ENCODE results near the gene FANCG. TPM values are rescaled to one million over a fixed set of nuclear protein-coding genes. Genes with fewer than 3 reads are reported as not detected.
A peak's percentile ranks its signal among the peaks of the same experiment; 100 is the strongest.

Gene FANCG
- total and polyA plus RNA-seq, 8 donors = 1.3 to 30.9 (median 16.4) TPM

DNA sequence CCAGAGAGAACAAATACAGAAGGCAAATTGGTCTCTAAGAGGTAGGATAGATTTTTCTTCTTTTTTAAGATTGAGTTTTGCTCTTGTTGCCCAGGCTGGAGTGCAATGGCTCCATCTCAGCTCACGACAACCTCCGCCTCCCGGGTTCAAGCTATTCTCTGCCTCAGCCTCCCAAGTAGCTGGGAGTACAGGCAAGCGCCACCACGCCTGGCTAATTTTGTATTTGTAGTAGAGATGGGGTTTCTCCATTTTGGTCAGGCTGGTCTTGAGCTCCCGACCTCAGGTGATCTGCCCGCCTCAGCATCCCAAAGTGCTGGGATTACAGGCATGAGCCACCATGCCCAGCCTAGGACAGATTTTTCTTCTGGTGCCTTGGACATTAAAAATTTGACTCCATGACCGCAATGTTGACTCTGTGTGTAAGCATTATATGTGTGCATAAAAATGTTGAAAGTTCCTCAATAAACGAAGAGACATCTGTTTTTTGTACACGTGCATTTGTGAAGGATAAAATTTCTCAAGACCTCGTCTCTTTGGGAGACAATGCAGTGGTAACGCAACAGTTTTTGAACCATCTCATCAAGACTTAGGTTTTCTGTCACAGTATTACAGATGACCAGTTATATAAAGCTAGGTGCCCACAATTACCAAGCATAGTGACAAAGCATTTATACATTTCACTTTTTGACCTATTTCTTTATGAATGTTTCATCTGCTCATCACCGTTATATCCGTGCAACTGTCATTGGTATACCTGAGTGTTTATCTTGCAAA, 24.7 kb downstream of the FANCG start:
- 93 to 97% (median 96%) methylated on average over 14 of the region's 14 CpGs for WGBS, 5 donors
- Histone ChIP-seq H3K36me3 (peaks cover 58 to 98% (median 94%) of the 10 kb centered on the region in 4 donors), H3K4me3 (no peak overlapping the region), H3K9me3 (no peaks in the 10 kb centered on the region), H3K27me3 (no peaks in the 10 kb centered on the region), H3K4me1 (no peaks in the 10 kb centered on the region), H3K27ac (no peak overlapping the region)
- intact Hi-C loops (cut with DNase I; ENCODE audit: low total_unique reads) = no loop called here
- TF ChIP-seq, protein P1, sequence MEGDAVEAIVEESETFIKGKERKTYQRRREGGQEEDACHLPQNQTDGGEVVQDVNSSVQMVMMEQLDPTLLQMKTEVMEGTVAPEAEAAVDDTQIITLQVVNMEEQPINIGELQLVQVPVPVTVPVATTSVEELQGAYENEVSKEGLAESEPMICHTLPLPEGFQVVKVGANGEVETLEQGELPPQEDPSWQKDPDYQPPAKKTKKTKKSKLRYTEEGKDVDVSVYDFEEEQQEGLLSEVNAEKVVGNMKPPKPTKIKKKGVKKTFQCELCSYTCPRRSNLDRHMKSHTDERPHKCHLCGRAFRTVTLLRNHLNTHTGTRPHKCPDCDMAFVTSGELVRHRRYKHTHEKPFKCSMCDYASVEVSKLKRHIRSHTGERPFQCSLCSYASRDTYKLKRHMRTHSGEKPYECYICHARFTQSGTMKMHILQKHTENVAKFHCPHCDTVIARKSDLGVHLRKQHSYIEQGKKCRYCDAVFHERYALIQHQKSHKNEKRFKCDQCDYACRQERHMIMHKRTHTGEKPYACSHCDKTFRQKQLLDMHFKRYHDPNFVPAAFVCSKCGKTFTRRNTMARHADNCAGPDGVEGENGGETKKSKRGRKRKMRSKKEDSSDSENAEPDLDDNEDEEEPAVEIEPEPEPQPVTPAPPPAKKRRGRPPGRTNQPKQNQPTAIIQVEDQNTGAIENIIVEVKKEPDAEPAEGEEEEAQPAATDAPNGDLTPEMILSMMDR (IDR thresholded peaks at IDR 0.05) = no peak
- TF ChIP-seq POLR2A (IDR thresholded peaks at IDR 0.05) (no peak), POLR2AphosphoS5 (IDR thresholded peaks at IDR 0.05) (no peak), EP300 (IDR thresholded peaks at IDR 0.05) (no peak)
- DNase-seq = no peak

DNA sequence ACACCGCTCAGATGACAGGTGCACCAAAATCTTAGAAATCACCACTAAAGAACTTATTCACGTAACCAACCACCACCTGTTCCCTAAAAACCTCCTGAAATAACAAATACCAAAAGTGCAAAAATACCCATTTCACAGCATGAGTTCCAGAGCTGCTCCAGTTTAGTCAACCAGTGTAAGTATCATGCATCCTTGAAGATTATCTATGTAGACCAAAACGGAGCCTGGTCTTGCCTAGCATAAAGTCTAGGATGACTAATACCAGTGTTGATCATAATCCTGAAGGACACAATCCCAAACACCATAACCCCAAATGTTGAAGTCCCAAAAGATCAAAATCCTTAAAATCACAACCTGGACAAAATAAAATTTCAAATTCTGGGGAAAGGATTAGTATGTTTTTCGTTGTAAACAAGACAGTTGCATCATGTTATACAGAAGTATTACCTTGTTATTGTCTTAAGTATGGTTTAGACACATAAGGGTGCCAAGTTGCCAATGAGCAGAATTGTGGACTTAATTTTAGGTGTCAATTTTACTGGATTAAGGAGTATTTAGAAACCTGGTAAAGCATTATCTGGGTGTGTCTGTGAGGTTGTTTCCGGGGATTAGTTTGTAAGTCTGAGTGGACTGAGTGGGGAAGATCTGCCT, 25.4 kb downstream of the FANCG start:
- 57 to 86% (median 72%) methylated on average over 5 of the region's 5 CpGs for WGBS, 5 donors
- Histone ChIP-seq H3K27ac (no peak overlapping the region), H3K9me3 (no peaks in the 10 kb centered on the region), H3K27me3 (no peaks in the 10 kb centered on the region), H3K4me1 (no peaks in the 10 kb centered on the region), H3K4me3 (no peak overlapping the region), H3K36me3 (peaks cover 55 to 98% (median 94%) of the 10 kb centered on the region in 4 donors)
- intact Hi-C loops (cut with DNase I; ENCODE audit: low total_unique reads) = no loop called here
- no peak for TF ChIP-seq POLR2A (IDR thresholded peaks at IDR 0.05)
- TF ChIP-seq, protein P1 (IDR thresholded peaks at IDR 0.05) = no peak
- TF ChIP-seq EP300 (IDR thresholded peaks at IDR 0.05) = no peak
- TF ChIP-seq POLR2AphosphoS5 (IDR thresholded peaks at IDR 0.05) = no peak
- no peak for DNase-seq

DNA sequence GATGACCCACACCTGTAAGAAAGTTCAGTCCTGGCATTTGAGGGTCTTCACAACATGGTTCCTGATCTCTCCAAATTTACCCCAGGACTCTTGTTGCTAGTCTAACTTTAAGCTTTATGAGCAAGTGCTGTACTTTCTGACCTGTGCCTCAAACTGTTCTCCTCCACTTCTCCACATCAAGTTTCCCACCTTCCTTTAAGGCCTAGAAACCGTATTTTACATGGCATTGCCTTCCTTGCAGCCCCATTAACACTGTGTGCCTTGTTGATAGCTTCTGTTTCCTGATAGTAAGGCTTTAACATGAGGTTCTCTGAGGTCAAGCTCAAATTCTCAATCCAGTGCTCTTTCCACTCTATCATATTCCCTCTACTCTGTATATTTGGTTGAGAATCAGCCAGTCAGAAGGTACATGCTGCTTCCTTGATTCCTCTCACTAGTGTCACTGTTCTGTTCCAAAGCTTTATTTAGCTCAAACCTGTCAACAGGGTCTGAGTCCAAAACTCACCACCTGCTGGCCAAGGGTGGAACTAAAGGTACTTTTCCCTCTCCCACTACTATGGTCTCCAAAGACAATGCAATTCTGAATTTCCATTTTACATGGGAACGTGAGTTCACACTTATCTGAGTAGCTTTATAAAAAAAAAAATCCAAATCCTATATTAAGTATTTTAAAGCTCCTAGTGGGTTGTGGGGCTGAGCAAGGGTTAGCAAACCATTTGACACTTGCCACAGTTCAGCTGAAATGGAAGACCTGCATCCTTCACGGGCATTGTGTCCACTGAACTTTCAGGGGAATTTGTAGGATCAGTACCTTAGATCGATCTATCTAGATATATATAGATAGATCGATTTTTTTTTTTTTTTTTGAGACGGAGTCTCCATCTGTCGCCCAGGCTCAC, 28.4 kb downstream of the FANCG start:
- no peak for TF ChIP-seq EP300 (IDR thresholded peaks at IDR 0.05)
- TF ChIP-seq, protein P1 (IDR thresholded peaks at IDR 0.05) = peak in 5 of 7 experiments; percentile 39 to 67 (median 50)
- TF ChIP-seq POLR2AphosphoS5 (IDR thresholded peaks at IDR 0.05) = peak in 1 of 3 donors; percentile 49
- no peak for TF ChIP-seq POLR2A (IDR thresholded peaks at IDR 0.05)
- no peaks in the 10 kb centered on the region for H3K4me1 ChIP-seq
- no peak overlapping the region for H3K4me3 ChIP-seq
- no peaks in the 10 kb centered on the region for H3K27me3 ChIP-seq
- H3K27ac ChIP-seq = peak overlapping the region in 1 of 5 donors; percentile 42
- 82 to 87% (median 85%) methylated on average over 7 of the region's 7 CpGs for WGBS, 5 donors
- no peaks in the 10 kb centered on the region for H3K9me3 ChIP-seq
- peak; percentile 45 to 68 for DNase-seq
- H3K36me3 ChIP-seq = peaks cover 25 to 87% (median 83%) of the 10 kb centered on the region in 4 donors
- intact Hi-C loops (cut with DNase I; ENCODE audit: low total_unique reads) = no loop called here

DNA sequence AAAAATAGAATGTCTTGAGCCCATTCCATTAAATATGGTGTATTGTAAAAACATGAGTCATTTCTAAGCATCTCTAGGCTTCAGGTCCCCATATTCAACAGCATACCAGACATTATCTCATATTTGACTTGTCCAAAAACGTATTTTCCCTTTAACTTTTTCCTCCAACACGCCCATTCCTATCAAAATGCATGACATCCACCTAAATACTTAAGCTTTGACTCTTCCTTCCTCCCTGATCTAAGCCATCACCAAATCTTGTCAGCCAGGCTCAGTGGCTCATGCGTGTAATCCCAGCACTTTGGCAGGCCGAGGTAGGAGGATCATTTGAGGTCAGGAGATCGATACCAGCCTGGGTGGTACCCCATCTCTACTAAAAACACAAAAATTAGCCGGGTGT, 31.2 kb downstream of the FANCG start:
- intact Hi-C loops (cut with DNase I; ENCODE audit: low total_unique reads) = no loop called here

More for the DNA sequence above, 31.2 kb downstream of the FANCG start:
- H3K9me3 ChIP-seq = no peaks in the 10 kb centered on the region
- TF ChIP-seq POLR2A (IDR thresholded peaks at IDR 0.05) = no peak
- TF ChIP-seq POLR2AphosphoS5 (IDR thresholded peaks at IDR 0.05) = no peak
- TF ChIP-seq EP300 (IDR thresholded peaks at IDR 0.05) = no peak
- TF ChIP-seq, protein P1 (IDR thresholded peaks at IDR 0.05) = no peak
- H3K4me1 ChIP-seq = no peaks in the 10 kb centered on the region
- peaks cover 13 to 87% (median 80%) of the 10 kb centered on the region in 4 donors for H3K36me3 ChIP-seq
- H3K27me3 ChIP-seq = no peaks in the 10 kb centered on the region
- WGBS, 5 donors = 95 to 98% (median 97%) methylated on average over 6 of the region's 6 CpGs
- no peak overlapping the region for H3K4me3 ChIP-seq
- DNase-seq = no peak
- H3K27ac ChIP-seq = no peak overlapping the region

Data from stomach (tissue), 9 donors.